HepG2 (cell line): ENCODE results near the gene HLF. TPM values are rescaled to one million over a fixed set of nuclear protein-coding genes. Genes with fewer than 3 reads are reported as not detected.

Experiments
- ATAC-seq: fragments of 200-7000 bp; cut with Tn5 transposase; 3 replicates; pipeline ENCODE4 v1.9.1; 2020; ENCODE audit warnings: mild to moderate bottlenecking, moderate library complexity
- BruUV-seq: library from RNA; stranded (reverse); fragments of 400-500 nt; replicated peaks from 2 replicates; lab custom pipeline; 2021; lab: Mats Ljungman, UMichigan
- CTCF ChIA-PET: fragments of 300-600 bp; formaldehyde crosslinking; extraction: SDS; loops from one replicate; lab custom pipeline; 2021; ENCODE audit warnings: low total read pairs, inconsistent platforms, low intra/inter-chr PET ratio; lab: Yijun Ruan, JAX
- POLR2A ChIA-PET: fragments of 350-600 bp; sonication (Branson Sonifier 250); formaldehyde crosslinking; loops from one replicate; lab custom pipeline; 2020; ENCODE audit warnings: antibody characterized with exemption, inconsistent platforms; lab: Yijun Ruan, JAX
- DNase-seq: peaks from one replicate; pipeline ENCODE4 v3.0.0-alpha.2; 2015; ENCODE audit warnings: low spot score
- FAIRE-seq: peaks from 3 replicates; lab custom pipeline; 2011; peaks lifted over from hg19 to GRCh38; lab: Jason Lieb, UNC
- H2AFZ ChIP-seq: one replicate; pipeline ENCODE4 v1.6.1; 2011; ENCODE audit warnings: low read length, inconsistent platforms
- H3K27ac ChIP-seq: fragments of 300-600 bp; 3 replicates; pipeline ENCODE4 v1.8.0; 2011; ENCODE audit warnings: mixed run types, mild to moderate bottlenecking, mixed read lengths, low read length, inconsistent platforms; ENCODE audit not compliant: insufficient read depth; ENCODE audit errors: extremely low read length
- H3K27me3 ChIP-seq, 2 experiments: fragments of 200-600 bp in 1 of 2; 2 replicates in 1 of 2; 3 replicates in 1 of 2; pipeline versions ENCODE4 v1.6.0 to v1.8.0; 2011; ENCODE audit warnings: low read length in 2 of 2, mild to moderate bottlenecking in 2 of 2, moderate library complexity in 2 of 2, inconsistent platforms in 1 of 2; ENCODE audit not compliant: insufficient read depth in 2 of 2, control insufficient read depth in 1 of 2
- H3K36me3 ChIP-seq, 2 experiments: fragments of 200-600 bp in 1 of 2; replicated peaks in 1 of 2; 2 replicates in 1 of 2; 3 replicates in 1 of 2; pipeline versions ENCODE4 v1.5.1 to v1.8.0; 2011; ENCODE audit warnings: low read length in 2 of 2, inconsistent platforms in 1 of 2; ENCODE audit not compliant: insufficient read depth in 2 of 2, control insufficient read depth in 1 of 2
- H3K4me1 ChIP-seq: 2 replicates; pipeline ENCODE4 v1.5.1; 2012; ENCODE audit warnings: low read length, inconsistent platforms; ENCODE audit not compliant: insufficient read depth
- H3K4me2 ChIP-seq: 2 replicates; pipeline ENCODE4 v1.6.0; 2011; ENCODE audit warnings: low read depth, low read length, inconsistent platforms
- H3K4me3 ChIP-seq, 3 experiments: fragments of 200-600 bp in 1 of 3; sonication (generic), shearing (Covaris generic) in 1 of 3; replicated peaks in 1 of 3; 2 replicates each; pipeline ENCODE4 v1.5.1; 2011 to 2016; ENCODE audit warnings: low read length in 3 of 3, inconsistent platforms in 2 of 3, low read depth in 2 of 3, mild to moderate bottlenecking in 2 of 3, control low read depth in 1 of 3, mixed read lengths in 1 of 3; ENCODE audit not compliant: insufficient read depth in 1 of 3
- H3K79me2 ChIP-seq: one replicate; pipeline ENCODE4 v1.6.1; 2011; ENCODE audit warnings: low read length, inconsistent platforms; ENCODE audit not compliant: insufficient read depth
- H3K9ac ChIP-seq: 2 replicates; pipeline ENCODE4 v1.6.0; 2011; ENCODE audit warnings: mild to moderate bottlenecking, low read depth, low read length, inconsistent platforms; ENCODE audit not compliant: insufficient read depth
- H3K9me3 ChIP-seq: 2 replicates; pipeline ENCODE4 v1.5.1; 2012; ENCODE audit warnings: mild to moderate bottlenecking, low read length
- H4K20me1 ChIP-seq: 2 replicates; pipeline ENCODE4 v1.6.0; 2011; ENCODE audit warnings: inconsistent platforms, mild to moderate bottlenecking, low read length, moderate library complexity; ENCODE audit not compliant: insufficient read depth
- ATM ChIP-seq: fragments of 450-650 bp; IDR thresholded peaks from 2 replicates; pipeline ENCODE4 v1.7.1; 2017; ENCODE audit warnings: mild to moderate bottlenecking, borderline replicate concordance
- ERF ChIP-seq: IDR thresholded peaks from 2 replicates; pipeline ENCODE4 v1.6.1; 2018; ENCODE audit warnings: missing biosample characterization, missing genetic modification reagents
- GTF2F1 ChIP-seq: fragments of 150-350 bp; IDR thresholded peaks from 2 replicates; pipeline ENCODE4 v1.6.1; 2014; ENCODE audit warnings: low read length
- HHEX ChIP-seq: IDR thresholded peaks from 2 replicates; pipeline ENCODE4 v1.6.1; 2016; ENCODE audit warnings: control low read depth
- HNF4A ChIP-seq: sonication (generic); formaldehyde crosslinking; IDR thresholded peaks from 2 replicates; pipeline ENCODE4 v1.4.0; 2020; ENCODE audit warnings: missing genetic modification reagents
- HNRNPK ChIP-seq: fragments of 200-400 bp; formaldehyde crosslinking; IDR thresholded peaks from 2 replicates; pipeline ENCODE4 v1.6.1; 2018; ENCODE audit warnings: low read length, low read depth, moderate library complexity, mild to moderate bottlenecking; ENCODE audit not compliant: poor library complexity, severe bottlenecking
- HOMEZ ChIP-seq: IDR thresholded peaks from 2 replicates; pipeline ENCODE4 v1.6.1; 2016; ENCODE audit warnings: low read depth
- LBX2 ChIP-seq: sonication (generic); formaldehyde crosslinking; IDR thresholded peaks from 2 replicates; pipeline ENCODE4 v1.5.0; 2020; ENCODE audit warnings: missing genetic modification reagents, mild to moderate bottlenecking, borderline replicate concordance
- ZBTB25 ChIP-seq: IDR thresholded peaks from 2 replicates; pipeline ENCODE4 v1.6.1; 2018; ENCODE audit warnings: missing genetic modification reagents
- ZEB1 ChIP-seq: IDR thresholded peaks from 2 replicates; pipeline ENCODE4 v1.6.1; 2012; ENCODE audit warnings: mild to moderate bottlenecking, low read depth, inconsistent platforms; ENCODE audit not compliant: insufficient replicate concordance
- ZNF382 ChIP-seq: sonication (generic); formaldehyde crosslinking; IDR thresholded peaks from 2 replicates; pipeline ENCODE4 v1.5.0; 2020; ENCODE audit warnings: missing genetic modification reagents, mild to moderate bottlenecking, borderline replicate concordance
- ZNF513 ChIP-seq: sonication (generic); formaldehyde crosslinking; conservative IDR thresholded peaks from 2 replicates; pipeline ENCODE4 v1.5.0; 2020; ENCODE audit warnings: missing genetic modification reagents
- ZNF607 ChIP-seq: sonication (generic); formaldehyde crosslinking; IDR thresholded peaks from 2 replicates; pipeline ENCODE4 v1.5.1; 2020; ENCODE audit warnings: missing genetic modification reagents, mild to moderate bottlenecking, borderline replicate concordance
- ZNF652 ChIP-seq: IDR thresholded peaks from 2 replicates; pipeline ENCODE4 v1.6.1; 2016; ENCODE audit warnings: low read depth, borderline replicate concordance
- WGBS: methylation state at CpG from one replicate; pipeline ENCODE4 v1.1.6; 2017; ENCODE audit warnings: low lambda C conversion rate; 5-methylcytosine and 5-hydroxymethylcytosine counted together
- in situ Hi-C: cut with HindIII; loops from 2 replicates; pipeline ENCODE4 v1.10.0; 2017; ENCODE audit warnings: low pct_unique_long_range_greater_than_20kb; ENCODE audit not compliant: extremely low pct_ligation_motif_present
- intact Hi-C: fragments of 100-400 bp; cut with micrococcal nuclease; formaldehyde crosslinking; loops from one replicate; pipeline ENCODE4 v1.10.0; 2022; ENCODE audit not compliant: unreplicated experiment
- polyA plus RNA-seq, 8 experiments: library from polyadenylated mRNA; depleted of rRNA in 3 of 8; stranded (reverse) in 7 of 8; unstranded in 1 of 8; fragments of >200 nt; fragmentation: Illumina TruSeq in 4 of 8; extraction: Trizol in 4 of 8; gene quantifications; 2 replicates each; pipeline versions ENCODE4 v1.2.1 to v1.2.3, GENCODE V29; 2011 to 2016; ENCODE audit warnings: low read depth in 4 of 8, missing spikeins in 1 of 8, mixed read lengths in 1 of 8; ENCODE audit not compliant: insufficient read depth in 1 of 8
- total RNA-seq, 5 experiments: library from RNA; depleted of rRNA; stranded (reverse); fragments of >200 nt; fragmentation: Illumina TruSeq; extraction: Trizol; gene quantifications; 2 replicates each; pipeline ENCODE4 v1.2.3, GENCODE V29; 2016; ENCODE audit warnings: low read depth in 1 of 5

HLF gene
- total and polyA plus RNA-seq, 2 of the 13 experiments (the other 11 are each of a cell fraction or from before 2014, with no cell fraction given) = 202 to 346 TPM

GRCh38 chr17:55334285-55334684 lies 69.5 kb downstream of the HLF start (continued):
- TF ChIP-seq ERF (no peak), ZNF607 (CRISPR knock-in tag) (no peak)

GRCh38 chr17:55334881-55335540 lies 70.3 kb downstream of the HLF start:
- ChIA-PET POLR2A (no interaction called here), CTCF (no interaction called here)
- FAIRE-seq = no peak

GRCh38 chr17:55335625-55336024 lies 70.9 kb downstream of the HLF start:
- POLR2A ChIA-PET = no interaction called here
- BruUV-seq = no TSS peak
- DNase-seq (no peak), ATAC-seq (no peak), FAIRE-seq (no peak)
- no peaks in the 10 kb centered on the region for H4K20me1 ChIP-seq
- in situ Hi-C loops (no loop called here), intact Hi-C loops (no loop called here)
- H3K4me3 ChIP-seq = no peak overlapping the region
- no peak overlapping the region for H3K9ac ChIP-seq
- peaks cover 0 to 6% of the 10 kb centered on the region in 2 experiments; a peak in 2 of 5 replicates for H3K27me3 ChIP-seq
- peaks cover 10% of the 10 kb centered on the region for H3K4me1 ChIP-seq
- H3K9me3 ChIP-seq = no peaks in the 10 kb centered on the region
- no peak overlapping the region for H3K27ac ChIP-seq
- no peak overlapping the region for H2AFZ ChIP-seq
- H3K36me3 ChIP-seq = no peaks in the 10 kb centered on the region
- CTCF ChIA-PET = interaction anchor here (1.0 kb wide), 1 partner anchor 13 kb away, joined by 3 read pairs; no protein-coding TSS in a partner anchor
- no peaks in the 10 kb centered on the region for H3K79me2 ChIP-seq
- no peak overlapping the region for H3K4me2 ChIP-seq
- TF ChIP-seq HNF4A (CRISPR knock-in tag) (no peak), ZNF513 (CRISPR knock-in tag) (no peak), HOMEZ (CRISPR knock-in tag) (no peak), ATM (0 out of 2 replicates have a peak, but pooled peaks have one; percentile 22), HHEX (no peak), LBX2 (CRISPR knock-in tag) (no peak), ZNF652 (CRISPR knock-in tag) (no peak), ZNF382 (no peak), GTF2F1 (no peak), ZBTB25 (CRISPR knock-in tag) (no peak)

More at GRCh38 chr17:55334881-55335540, 70.3 kb downstream of the HLF start:
- in situ Hi-C loops = no loop called here
- peak; percentile 81 for TF ChIP-seq HNRNPK
- TF ChIP-seq ZEB1 = no peak
- H2AFZ ChIP-seq = no peak overlapping the region
- H3K36me3 ChIP-seq = no peaks in the 10 kb centered on the region
- ATAC-seq = no peak
- no peak overlapping the region for H3K27ac ChIP-seq
- no peaks in the 10 kb centered on the region for H3K79me2 ChIP-seq
- no peaks in the 10 kb centered on the region for H4K20me1 ChIP-seq
- 39% methylated on average over 6 of the region's 6 CpGs for WGBS
- peaks cover 16% of the 10 kb centered on the region for H3K4me1 ChIP-seq
- H3K9me3 ChIP-seq = no peaks in the 10 kb centered on the region
- intact Hi-C loops = no loop called here
- no TSS peak for BruUV-seq
- peaks cover 0 to 1% of the 10 kb centered on the region in 2 experiments; a peak in 1 of 5 replicates for H3K27me3 ChIP-seq
- no peak overlapping the region for H3K4me3 ChIP-seq
- no peak for DNase-seq
- H3K4me2 ChIP-seq = no peak overlapping the region
- no peak overlapping the region for H3K9ac ChIP-seq
